GM12872 (cell line): Measurements from ENCODE around the gene MAP3K4.

Experiments used
- TF ChIP-seq, protein P1 (sequence below): IDR thresholded peaks from 3 replicates; pipeline ENCODE4 v1.5.1; 2011; ENCODE audit warnings: low read depth, mild to moderate bottlenecking, low read length, moderate library complexity; ENCODE audit not compliant: insufficient read depth

The MAP3K4 gene

DNA sequence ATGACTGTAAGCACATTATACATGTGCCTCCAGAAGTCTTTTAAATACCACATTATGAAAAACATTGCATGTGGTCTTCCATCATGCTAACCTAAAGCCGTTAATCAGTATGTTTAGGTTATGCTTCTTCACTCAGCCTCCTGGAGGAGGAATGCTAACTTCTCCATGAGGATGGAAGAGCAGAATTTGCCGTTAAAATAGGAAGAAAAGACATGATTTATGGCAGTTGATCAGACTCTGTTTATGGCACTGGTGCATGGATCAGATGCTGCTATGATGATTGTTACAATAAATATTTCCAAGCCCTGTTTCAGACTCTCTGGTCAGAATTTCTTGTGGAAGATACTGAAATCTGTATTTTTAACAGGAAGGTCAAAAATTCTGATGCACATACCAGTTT, 31.7 kb downstream of the MAP3K4 start:
- TF ChIP-seq, protein P1, sequence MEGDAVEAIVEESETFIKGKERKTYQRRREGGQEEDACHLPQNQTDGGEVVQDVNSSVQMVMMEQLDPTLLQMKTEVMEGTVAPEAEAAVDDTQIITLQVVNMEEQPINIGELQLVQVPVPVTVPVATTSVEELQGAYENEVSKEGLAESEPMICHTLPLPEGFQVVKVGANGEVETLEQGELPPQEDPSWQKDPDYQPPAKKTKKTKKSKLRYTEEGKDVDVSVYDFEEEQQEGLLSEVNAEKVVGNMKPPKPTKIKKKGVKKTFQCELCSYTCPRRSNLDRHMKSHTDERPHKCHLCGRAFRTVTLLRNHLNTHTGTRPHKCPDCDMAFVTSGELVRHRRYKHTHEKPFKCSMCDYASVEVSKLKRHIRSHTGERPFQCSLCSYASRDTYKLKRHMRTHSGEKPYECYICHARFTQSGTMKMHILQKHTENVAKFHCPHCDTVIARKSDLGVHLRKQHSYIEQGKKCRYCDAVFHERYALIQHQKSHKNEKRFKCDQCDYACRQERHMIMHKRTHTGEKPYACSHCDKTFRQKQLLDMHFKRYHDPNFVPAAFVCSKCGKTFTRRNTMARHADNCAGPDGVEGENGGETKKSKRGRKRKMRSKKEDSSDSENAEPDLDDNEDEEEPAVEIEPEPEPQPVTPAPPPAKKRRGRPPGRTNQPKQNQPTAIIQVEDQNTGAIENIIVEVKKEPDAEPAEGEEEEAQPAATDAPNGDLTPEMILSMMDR, result no peak

DNA sequence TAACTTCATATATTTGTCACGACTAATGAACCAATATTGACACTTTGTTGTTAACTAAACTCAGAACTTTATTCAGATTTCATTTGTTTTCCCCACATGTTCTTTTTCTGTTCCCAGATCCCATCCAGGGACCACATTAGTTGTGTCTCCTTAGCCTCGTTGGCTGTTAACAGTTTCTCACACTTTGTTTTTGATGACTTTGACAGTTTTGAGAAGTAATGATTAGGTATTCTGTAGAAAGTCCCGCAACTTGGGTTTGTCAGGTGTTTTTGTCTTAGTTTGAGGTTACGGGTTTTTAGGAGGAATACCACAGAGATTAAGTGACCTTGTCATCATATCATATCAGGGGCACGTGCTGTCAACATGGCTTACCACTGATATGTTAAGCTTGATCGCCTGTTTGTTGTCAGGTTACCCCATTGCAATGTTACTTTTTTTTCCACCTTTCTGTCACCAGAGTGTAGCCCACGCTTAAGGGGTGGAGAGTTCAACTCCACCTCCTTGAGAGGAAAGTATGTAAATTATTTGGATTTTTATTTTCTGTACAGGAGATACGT, 32.9 kb downstream of the MAP3K4 start:
- TF ChIP-seq, protein P1, result no peak

DNA sequence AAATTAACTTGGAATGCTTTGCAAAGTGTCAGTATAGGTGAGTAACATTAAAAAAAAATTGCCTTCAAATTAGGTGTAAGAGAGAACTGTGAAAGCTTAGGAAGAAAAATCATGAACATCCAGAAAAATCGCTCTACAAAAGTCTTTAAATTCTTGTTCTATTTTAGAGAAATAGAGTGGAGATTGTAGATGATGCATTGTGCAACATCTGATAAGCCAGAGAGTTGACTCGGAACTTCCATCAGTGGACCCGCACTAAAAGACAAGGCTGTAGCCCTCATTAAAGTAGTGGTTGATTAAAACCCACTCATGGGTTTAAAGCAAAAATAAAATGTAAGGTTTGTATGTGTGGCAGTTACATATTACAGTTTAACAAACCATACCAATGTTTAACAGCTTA, 35.8 kb downstream of the MAP3K4 start:
- TF ChIP-seq, protein P1, result no peak

DNA sequence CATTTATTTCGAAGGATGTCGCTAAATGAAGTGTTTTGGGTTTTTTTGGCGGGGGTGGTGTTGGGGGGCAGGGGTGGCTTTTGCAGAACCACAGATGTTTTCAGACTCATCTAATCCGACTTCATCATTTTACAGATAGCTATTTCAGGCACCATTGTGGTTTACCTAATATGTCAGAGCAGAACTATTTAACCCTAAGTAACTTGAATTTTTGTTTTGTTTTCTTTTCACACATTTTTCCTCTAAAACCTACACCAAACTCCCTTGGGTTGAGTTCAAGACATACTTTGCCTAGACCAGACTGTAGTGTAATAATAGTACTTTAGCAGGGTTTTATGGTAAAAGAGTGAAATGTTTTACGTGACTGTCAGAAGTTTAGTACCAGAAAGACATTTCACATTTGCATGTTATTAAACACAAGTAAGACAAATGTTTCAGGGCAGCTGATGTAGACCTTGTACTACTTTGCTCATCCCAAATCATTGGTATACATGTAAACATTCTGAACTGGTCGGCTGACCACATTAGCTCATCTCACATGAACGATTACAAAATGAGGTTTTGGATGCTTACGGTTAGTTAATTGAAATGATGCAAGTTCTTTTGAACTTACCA, 37.7 kb downstream of the MAP3K4 start:
- TF ChIP-seq, protein P1, result no peak

DNA sequence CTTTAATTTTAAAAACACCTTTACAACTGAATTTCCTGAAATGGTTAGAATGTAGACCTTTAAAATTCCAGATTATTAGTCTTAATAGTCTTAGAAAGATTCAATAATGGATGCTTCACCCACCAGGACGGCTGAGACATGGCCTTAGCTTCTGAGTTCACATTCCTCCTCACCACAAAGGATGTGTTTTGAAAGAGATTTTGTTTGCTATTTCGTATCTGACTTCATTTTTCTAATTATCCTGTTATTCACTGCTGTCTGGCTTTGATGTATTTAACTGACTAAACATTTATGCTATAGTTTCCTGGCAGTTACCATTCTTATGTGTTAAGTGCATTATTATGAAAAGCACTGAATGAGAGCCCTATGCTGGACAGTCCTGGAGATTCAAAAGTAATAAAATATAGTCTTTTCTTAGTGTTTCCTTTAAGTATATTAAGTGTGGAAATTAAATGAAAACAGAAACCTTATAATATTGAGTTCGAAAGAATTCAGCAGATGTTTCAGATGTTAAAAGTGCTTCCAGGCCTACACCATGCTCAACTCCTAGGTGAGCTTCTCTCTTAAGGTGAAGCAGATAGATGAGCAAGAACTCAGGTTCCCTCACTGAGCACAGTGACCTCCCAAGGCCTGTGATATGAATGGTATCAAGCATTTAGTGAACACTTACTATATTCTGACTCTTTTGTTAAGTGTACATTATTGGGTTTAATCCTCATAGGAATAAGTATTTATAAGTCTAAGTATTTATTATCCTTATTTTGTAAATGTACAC, 40.3 kb downstream of the MAP3K4 start:
- TF ChIP-seq, protein P1, result no peak

DNA sequence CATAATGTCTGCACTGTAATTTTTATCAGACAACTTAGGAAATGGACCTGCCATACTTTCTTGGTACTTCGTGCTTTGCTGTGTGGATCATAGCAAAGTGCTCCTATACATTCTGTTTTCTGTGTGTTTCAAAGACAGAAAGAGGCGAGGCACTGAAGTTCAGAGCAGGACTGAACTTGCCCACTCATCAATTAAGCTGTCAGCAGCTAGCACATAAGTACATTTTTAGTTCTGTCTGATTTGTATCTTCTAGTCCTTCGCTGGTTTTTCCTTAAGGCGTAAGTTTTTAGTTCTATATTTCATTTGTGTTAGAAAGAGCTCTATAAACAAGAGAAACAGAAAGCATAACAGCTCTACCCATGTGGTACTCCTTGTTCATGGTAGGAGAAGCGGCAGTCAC, 42.1 kb downstream of the MAP3K4 start:
- TF ChIP-seq, protein P1, result no peak

DNA sequence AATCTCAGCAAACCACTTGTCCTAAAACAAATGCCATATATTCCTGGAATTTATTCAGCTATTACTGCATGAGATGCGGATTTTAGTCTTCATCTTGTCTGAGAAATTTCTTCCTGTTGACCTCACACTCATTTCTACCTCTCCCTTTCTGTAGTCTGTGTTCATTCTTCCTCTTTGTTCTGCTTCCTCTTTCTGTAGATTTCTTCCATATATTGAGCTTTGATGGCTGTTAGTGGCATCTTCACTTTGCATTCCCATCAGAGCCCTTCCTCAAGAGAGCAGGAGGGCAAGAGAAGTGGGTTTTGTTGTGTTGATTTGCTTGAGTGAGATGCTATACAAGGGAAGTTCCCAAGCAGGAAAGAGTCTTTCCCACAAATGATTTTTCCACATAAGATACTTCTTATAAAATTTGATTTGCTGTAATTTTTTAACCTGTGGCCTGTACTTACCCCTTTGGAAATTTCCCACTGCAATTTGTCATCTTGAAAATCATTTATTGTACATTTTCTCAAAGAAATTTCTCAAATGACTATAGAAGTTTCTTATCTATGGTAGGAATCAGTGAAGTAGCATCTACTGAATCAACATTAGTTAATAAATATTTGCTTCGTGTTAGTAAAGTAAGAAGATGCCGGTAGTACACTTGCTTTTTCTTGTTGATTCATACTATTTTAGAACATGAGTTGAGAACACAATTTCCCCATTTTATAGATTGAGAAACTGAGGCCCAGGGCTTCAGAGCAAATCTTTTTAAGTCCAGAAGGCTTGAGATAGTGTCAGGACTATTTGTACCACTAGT, 43.8 kb downstream of the MAP3K4 start:
- TF ChIP-seq, protein P1, result no peak
